ENCODE measurements around the gene NKX1-1. TPM values are rescaled to one million over a fixed set of nuclear protein-coding genes. Genes with fewer than 3 reads are reported as not detected.

Gene NKX1-1
- total RNA-seq, 2 donors from 2014 or later = not detected

DNA sequence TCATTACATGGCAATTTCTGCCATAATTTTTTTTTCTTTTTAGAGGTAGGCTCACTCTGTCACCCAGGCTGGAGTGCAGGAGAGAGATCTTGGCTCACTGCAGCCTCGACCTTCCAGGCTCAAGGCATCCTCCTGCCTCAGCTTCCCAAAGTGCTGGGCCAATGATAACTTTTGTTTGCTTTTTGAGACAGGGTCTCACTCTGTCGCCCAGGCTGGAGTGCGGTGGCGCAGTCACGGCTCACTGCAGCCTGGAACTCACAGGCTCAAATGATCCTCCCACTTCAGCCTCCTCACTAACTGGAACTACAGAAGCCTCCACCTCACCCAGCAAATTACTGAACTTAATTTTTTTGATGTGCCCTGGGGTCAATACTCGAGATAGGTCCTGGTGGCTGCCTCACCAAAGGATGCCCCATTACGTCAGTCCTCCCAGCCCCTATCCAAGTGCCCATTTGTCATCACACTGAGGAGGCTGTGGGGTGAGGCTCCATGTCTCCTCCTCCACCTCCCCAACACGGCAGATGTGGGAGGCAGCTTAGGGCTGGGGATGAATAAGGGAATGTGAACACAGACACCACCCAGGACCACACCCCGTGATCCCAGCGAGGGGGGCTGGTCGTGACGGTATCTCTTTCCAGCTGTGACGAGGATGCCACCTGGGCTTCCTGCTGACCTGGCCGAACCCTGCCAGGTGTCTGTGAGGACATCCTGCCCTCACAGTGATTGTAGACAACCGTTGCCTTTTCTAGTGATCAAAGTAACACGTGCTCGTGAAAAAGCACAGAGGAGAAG lies 12.4 kb upstream of the NKX1-1 start:
- no peaks in the 10 kb centered on the region for H3K9me3 Mint-ChIP-seq
- no peaks in the 10 kb centered on the region for H3K4me1 ChIP-seq (ENCODE audit: control insufficient read depth, insufficient read depth, low read length)
- H3K4me1 Mint-ChIP-seq = peaks cover 10% of the 10 kb centered on the region
- H3K27ac Mint-ChIP-seq = no peak overlapping the region
- H3K27ac ChIP-seq (ENCODE audit: low read depth, low read length) = no peak overlapping the region
- no peaks in the 10 kb centered on the region for H3K9me3 ChIP-seq (ENCODE audit: control insufficient read depth, low read length)
- H3K27me3 Mint-ChIP-seq (ENCODE audit: insufficient read depth) = peaks cover 21% of the 10 kb centered on the region
- WGBS, 2 experiments (ENCODE audit: insufficient coverage in 1 of 2, insufficient read length in 1 of 2) = 73 to 80% methylated on average over 12 to 17 of the region's 17 CpGs
- no peak overlapping the region for H3K4me3 ChIP-seq (ENCODE audit: low read length)
- no peak for DNase-seq
- H3K36me3 ChIP-seq (ENCODE audit: control insufficient read depth, insufficient read depth, low read length) = no peaks in the 10 kb centered on the region
- peaks cover 16% of the 10 kb centered on the region for H3K27me3 ChIP-seq (ENCODE audit: control insufficient read depth, insufficient read depth, low read length, poor library complexity, severe bottlenecking)
- no peaks in the 10 kb centered on the region for H3K36me3 Mint-ChIP-seq (ENCODE audit: low read depth)
- H3K9ac ChIP-seq (ENCODE audit: extremely low read depth, low read length, poor library complexity, severe bottlenecking) = no peak overlapping the region
- TF ChIP-seq, protein P1, sequence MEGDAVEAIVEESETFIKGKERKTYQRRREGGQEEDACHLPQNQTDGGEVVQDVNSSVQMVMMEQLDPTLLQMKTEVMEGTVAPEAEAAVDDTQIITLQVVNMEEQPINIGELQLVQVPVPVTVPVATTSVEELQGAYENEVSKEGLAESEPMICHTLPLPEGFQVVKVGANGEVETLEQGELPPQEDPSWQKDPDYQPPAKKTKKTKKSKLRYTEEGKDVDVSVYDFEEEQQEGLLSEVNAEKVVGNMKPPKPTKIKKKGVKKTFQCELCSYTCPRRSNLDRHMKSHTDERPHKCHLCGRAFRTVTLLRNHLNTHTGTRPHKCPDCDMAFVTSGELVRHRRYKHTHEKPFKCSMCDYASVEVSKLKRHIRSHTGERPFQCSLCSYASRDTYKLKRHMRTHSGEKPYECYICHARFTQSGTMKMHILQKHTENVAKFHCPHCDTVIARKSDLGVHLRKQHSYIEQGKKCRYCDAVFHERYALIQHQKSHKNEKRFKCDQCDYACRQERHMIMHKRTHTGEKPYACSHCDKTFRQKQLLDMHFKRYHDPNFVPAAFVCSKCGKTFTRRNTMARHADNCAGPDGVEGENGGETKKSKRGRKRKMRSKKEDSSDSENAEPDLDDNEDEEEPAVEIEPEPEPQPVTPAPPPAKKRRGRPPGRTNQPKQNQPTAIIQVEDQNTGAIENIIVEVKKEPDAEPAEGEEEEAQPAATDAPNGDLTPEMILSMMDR (conservative IDR thresholded peaks at IDR 0.05) = no peak
- no peak overlapping the region for H3K4me3 Mint-ChIP-seq

DNA sequence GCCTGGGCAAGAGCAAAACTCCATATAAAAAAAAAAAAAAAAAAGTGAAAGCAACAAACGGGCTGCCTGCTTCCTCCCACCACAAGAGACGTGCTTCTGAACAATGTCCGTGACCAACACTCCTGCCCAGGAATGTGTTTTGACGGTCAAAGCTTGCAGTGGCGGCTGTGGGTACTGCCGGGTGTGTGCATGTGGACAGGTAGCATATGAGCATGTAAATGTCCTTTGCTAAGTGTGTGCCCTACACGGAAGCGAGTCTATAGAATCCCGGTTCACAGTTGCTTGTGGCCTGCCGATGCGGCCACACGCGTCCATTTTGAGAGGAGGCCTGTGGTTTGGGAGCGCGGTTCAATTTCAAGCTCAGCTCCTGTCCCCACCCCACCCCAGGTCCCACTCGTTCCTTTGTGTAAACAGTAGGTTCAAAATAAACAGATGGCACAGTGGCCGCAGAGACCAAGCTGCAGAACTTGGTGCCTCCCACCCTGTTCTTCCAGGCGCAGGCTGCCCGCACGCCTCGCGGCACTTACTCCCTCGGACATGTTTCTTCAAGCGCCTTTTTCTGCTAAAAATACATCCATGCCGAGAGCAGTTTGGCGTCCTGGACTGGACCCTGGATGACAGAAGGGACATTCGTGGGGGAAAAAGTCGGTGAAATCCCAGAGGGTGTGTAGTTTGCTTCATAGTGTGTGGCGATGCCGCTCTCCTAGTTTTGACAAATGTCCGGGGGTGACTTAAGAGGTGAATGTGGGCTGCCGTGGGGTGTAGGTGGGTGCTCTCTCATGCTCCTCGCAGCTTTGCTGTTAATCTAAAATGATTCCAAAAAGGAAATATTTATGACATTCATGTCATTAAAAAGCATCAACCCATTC lies 11.5 kb upstream of the NKX1-1 start:
- WGBS, 2 experiments (ENCODE audit: insufficient coverage in 1 of 2, insufficient read length in 1 of 2) = 89 to 91% methylated on average over 29 to 33 of the region's 33 CpGs
- TF ChIP-seq, protein P1 (conservative IDR thresholded peaks at IDR 0.05) = peak; percentile 39
- DNase-seq = peak; percentile 53
- H3K4me3 Mint-ChIP-seq = no peak overlapping the region
- peaks cover 30% of the 10 kb centered on the region for H3K27me3 Mint-ChIP-seq (ENCODE audit: insufficient read depth)
- no peaks in the 10 kb centered on the region for H3K9me3 ChIP-seq (ENCODE audit: control insufficient read depth, low read length)
- H3K36me3 ChIP-seq (ENCODE audit: control insufficient read depth, insufficient read depth, low read length) = no peaks in the 10 kb centered on the region
- no peaks in the 10 kb centered on the region for H3K36me3 Mint-ChIP-seq (ENCODE audit: low read depth)
- no peaks in the 10 kb centered on the region for H3K9me3 Mint-ChIP-seq
- peaks cover 25% of the 10 kb centered on the region for H3K27me3 ChIP-seq (ENCODE audit: control insufficient read depth, insufficient read depth, low read length, poor library complexity, severe bottlenecking)
- no peak overlapping the region for H3K9ac ChIP-seq (ENCODE audit: extremely low read depth, low read length, poor library complexity, severe bottlenecking)
- H3K4me1 ChIP-seq (ENCODE audit: control insufficient read depth, insufficient read depth, low read length) = no peaks in the 10 kb centered on the region
- peaks cover 7% of the 10 kb centered on the region for H3K4me1 Mint-ChIP-seq
- H3K4me3 ChIP-seq (ENCODE audit: low read length) = no peak overlapping the region
- H3K27ac Mint-ChIP-seq = no peak overlapping the region
- H3K27ac ChIP-seq (ENCODE audit: low read depth, low read length) = no peak overlapping the region

DNA sequence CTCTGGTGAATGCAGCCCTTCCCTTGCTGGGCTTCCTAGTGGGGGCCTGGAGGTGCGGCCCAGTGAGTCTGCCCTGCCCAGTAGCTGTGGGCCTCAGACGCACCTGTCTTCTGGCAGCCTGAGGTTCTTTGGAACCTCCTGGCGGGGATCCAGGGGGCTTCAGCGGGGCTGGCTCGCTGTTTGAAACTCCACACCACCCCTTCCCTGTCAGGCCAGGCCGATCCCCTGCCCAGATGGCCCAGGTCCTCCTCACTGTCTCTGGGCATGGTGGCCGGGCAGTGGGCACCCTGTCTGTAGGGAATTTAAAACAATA lies 10.7 kb upstream of the NKX1-1 start:
- H3K27me3 ChIP-seq (ENCODE audit: control insufficient read depth, insufficient read depth, low read length, poor library complexity, severe bottlenecking) = peaks cover 34% of the 10 kb centered on the region
- H3K9me3 ChIP-seq (ENCODE audit: control insufficient read depth, low read length) = no peaks in the 10 kb centered on the region
- H3K4me1 ChIP-seq (ENCODE audit: control insufficient read depth, insufficient read depth, low read length) = no peaks in the 10 kb centered on the region
- TF ChIP-seq, protein P1 (conservative IDR thresholded peaks at IDR 0.05) = no peak
- no peak overlapping the region for H3K27ac ChIP-seq (ENCODE audit: low read depth, low read length)
- no peak overlapping the region for H3K9ac ChIP-seq (ENCODE audit: extremely low read depth, low read length, poor library complexity, severe bottlenecking)
- H3K36me3 ChIP-seq (ENCODE audit: control insufficient read depth, insufficient read depth, low read length) = no peaks in the 10 kb centered on the region
- no peak overlapping the region for H3K4me3 ChIP-seq (ENCODE audit: low read length)
- no peak overlapping the region for H3K27ac Mint-ChIP-seq
- H3K4me3 Mint-ChIP-seq = no peak overlapping the region
- no peaks in the 10 kb centered on the region for H3K9me3 Mint-ChIP-seq
- 76 to 92% methylated on average over 5 to 7 of the region's 7 CpGs for WGBS, 2 experiments (ENCODE audit: insufficient coverage in 1 of 2, insufficient read length in 1 of 2)
- DNase-seq = peak; percentile 43
- H3K4me1 Mint-ChIP-seq = peaks cover 3% of the 10 kb centered on the region
- H3K36me3 Mint-ChIP-seq (ENCODE audit: low read depth) = no peaks in the 10 kb centered on the region
- H3K27me3 Mint-ChIP-seq (ENCODE audit: insufficient read depth) = peaks cover 39% of the 10 kb centered on the region
